Activated T-helper 17 cell treated with anti-CD3 and anti-CD28 coated beads, Interleukin-2, amount 50 U/mL, for 72 hours (primary cell): ENCODE measurements around the gene IL7R. TPM values are rescaled to one million over a fixed set of nuclear protein-coding genes. Genes with fewer than 3 reads are reported as not detected.
A peak's percentile ranks its signal among the peaks of the same experiment; 100 is the strongest.
"Not testable (repeated sequence)": the region's sequence is repeated elsewhere in the genome, so short reads cannot be mapped to it uniquely, and the experiment has no call there.

Experiments
- ATAC-seq: fragments of 150-1000 bp; cut with Tn5 transposase; replicated peaks from 2 replicates; pipeline ENCODE4 v1.10.0; 2021; ENCODE audit warnings: mild to moderate bottlenecking, moderate library complexity
- H3K27ac Mint-ChIP-seq: one replicate; pipeline ENCODE4 v1.8.0; 2022; ENCODE audit warnings: mixed read lengths
- H3K27me3 Mint-ChIP-seq: one replicate; pipeline ENCODE4 v1.8.0; 2022; ENCODE audit warnings: mixed read lengths
- H3K36me3 Mint-ChIP-seq: one replicate; pipeline ENCODE4 v1.8.0; 2022; ENCODE audit warnings: low read depth, mild to moderate bottlenecking, mixed read lengths
- H3K4me1 Mint-ChIP-seq: one replicate; pipeline ENCODE4 v1.8.0; 2022; ENCODE audit warnings: mixed read lengths
- H3K4me3 Mint-ChIP-seq: one replicate; pipeline ENCODE4 v1.8.0; 2022; ENCODE audit warnings: mild to moderate bottlenecking, mixed read lengths
- H3K9me3 Mint-ChIP-seq: one replicate; pipeline ENCODE4 v1.8.0; 2022; ENCODE audit warnings: mixed read lengths
- total RNA-seq, 2 donors: library from RNA; stranded (reverse); gene quantifications; one replicate each; pipeline ENCODE4 v1.2.3, GENCODE V29; 2022

The IL7R gene
- total RNA-seq, 2 donors from 2014 or later: 162 to 203 TPM

DNA sequence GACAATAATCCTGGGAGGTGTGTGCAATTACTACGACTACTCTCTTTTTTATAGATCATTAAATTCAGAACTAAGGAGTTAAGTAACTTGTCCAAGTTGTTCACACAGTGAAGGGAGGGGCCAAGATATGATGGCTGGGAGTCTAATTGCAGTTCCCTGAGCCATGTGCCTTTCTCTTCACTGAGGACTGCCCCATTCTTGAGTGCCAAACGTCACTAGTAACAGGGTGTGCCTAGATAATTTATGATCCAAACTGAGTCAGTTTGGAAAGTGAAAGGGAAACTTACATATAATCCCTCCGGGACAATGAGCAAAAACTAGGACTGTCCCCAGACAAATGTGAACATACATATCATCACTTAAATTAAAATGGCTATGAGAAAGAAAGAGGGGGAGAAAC lies 20.2 kb downstream of the IL7R start:
- Mint-ChIP-seq H3K27ac (peak overlapping the region; percentile 71), H3K36me3 (peaks cover 78% of the 10 kb centered on the region), H3K4me3 (peak overlapping the region; percentile 45), H3K4me1 (peaks cover 38% of the 10 kb centered on the region), H3K27me3 (no peaks in the 10 kb centered on the region), H3K9me3 (peaks cover 16% of the 10 kb centered on the region)
- peak; percentile 51 for ATAC-seq

DNA sequence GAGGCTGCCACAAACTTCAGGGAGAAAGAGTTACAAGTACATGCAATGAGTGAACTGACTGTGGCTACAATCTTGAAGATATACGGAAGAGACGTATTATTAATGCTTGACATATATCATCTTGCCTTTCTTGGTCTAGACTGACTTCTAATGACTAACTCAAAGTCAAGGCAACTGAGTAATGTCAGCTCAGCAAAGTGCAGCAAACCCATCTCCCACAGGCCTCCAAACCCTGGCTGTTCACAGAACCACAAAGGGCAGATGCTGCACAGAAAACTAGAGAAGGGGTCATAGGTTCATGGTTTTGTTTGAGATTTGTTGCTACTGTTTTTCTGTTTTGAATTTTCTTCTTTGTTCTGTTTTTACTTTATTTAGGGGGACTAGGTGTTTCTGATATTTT lies 21.0 kb downstream of the IL7R start:
- peaks cover 38% of the 10 kb centered on the region for H3K4me1 Mint-ChIP-seq
- peak overlapping the region; percentile 71 for H3K27ac Mint-ChIP-seq
- ATAC-seq: peak; percentile 63
- H3K9me3 Mint-ChIP-seq: peaks cover 19% of the 10 kb centered on the region
- no peaks in the 10 kb centered on the region for H3K27me3 Mint-ChIP-seq
- peaks cover 71% of the 10 kb centered on the region for H3K36me3 Mint-ChIP-seq
- H3K4me3 Mint-ChIP-seq: peak overlapping the region; percentile 45

DNA sequence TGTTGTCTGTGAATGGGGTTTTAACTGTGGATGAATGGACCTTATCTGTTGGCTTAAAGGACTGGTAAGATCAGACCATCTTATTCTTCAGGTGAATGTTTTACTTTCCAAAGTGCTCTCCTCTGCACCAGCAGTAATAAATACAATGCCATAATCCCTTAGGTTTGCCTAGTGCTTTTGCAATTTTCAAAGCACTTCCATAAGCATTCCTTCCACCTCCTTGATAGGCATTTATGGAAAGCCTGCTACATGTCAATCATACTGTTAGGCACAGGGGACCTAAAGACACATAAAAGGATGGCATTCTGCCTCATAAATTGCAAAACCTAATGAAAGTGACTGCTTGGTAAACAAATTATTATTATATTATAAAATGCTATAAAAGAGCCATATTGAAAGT lies 21.4 kb downstream of the IL7R start:
- Mint-ChIP-seq H3K9me3 (peaks cover 19% of the 10 kb centered on the region), H3K4me1 (peaks cover 39% of the 10 kb centered on the region), H3K27ac (peak overlapping the region; percentile 71), H3K4me3 (peak overlapping the region; percentile 45), H3K36me3 (peaks cover 66% of the 10 kb centered on the region), H3K27me3 (no peaks in the 10 kb centered on the region)
- ATAC-seq: no peak

DNA sequence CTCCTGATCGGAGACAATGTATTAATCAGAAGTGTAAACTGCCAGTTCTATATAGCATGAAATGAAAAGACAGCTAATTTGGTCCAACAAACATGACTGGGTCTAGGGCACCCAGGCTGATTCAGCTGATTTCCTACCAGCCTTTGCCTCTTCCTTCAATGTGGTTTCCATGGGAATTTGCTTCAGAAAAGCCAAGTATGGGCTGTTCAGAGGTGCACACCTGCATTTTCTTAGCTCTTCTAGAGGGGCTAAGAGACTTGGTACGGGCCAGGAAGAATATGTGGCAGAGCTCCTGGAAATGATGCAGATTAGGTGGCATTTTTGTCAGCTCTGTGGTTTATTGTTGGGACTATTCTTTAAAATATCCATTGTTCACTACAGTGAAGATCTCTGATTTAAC lies 22.4 kb downstream of the IL7R start:
- Mint-ChIP-seq H3K27me3 (no peaks in the 10 kb centered on the region), H3K36me3 (peaks cover 56% of the 10 kb centered on the region), H3K4me1 (peaks cover 47% of the 10 kb centered on the region), H3K27ac (no peak overlapping the region), H3K4me3 (no peak overlapping the region), H3K9me3 (peaks cover 21% of the 10 kb centered on the region)
- no peak for ATAC-seq

DNA sequence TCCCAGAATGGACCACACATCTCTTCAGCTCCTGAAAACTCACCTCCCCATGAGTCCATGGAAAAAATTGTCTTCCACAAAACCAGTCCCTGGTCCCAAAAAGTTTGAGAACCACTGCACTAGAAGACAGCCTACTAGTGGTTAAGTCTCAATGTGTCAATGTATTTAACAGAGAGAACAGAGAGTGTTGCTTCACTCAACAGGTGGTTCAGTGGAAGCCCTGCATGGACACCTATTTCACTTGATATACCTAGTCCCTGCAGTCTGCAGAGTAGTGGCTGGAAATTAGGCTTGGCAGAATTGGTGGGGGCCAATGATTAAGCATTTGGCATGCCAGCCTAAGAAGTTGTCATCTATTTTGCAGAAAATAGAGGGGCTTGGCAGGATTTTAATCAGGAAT lies 23.0 kb downstream of the IL7R start:
- Mint-ChIP-seq H3K27ac (no peak overlapping the region), H3K36me3 (peaks cover 51% of the 10 kb centered on the region), H3K4me3 (no peak overlapping the region), H3K27me3 (no peaks in the 10 kb centered on the region), H3K4me1 (peaks cover 45% of the 10 kb centered on the region), H3K9me3 (peaks cover 17% of the 10 kb centered on the region)
- no peak for ATAC-seq

DNA sequence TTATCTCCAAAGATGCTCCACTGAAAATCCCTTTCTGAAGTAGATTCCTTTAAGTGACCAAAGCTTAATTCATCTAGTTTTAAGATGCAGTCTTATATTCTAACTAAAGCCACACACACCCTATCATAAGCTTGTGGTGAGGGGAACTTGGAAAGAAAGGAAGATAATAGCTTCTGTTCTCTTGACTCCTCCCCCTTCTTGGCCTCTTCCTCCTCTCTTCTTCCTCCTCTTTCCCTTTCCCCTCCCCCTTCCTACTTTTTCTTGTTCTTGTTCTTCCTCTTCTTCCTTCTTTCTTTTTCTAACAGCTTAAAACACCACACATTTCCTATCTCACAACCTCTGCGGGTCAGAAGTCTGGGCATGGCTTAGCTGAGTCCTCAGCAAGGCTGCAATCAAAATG lies 23.5 kb downstream of the IL7R start:
- Mint-ChIP-seq H3K36me3 (peaks cover 46% of the 10 kb centered on the region), H3K9me3 (peaks cover 16% of the 10 kb centered on the region), H3K27ac (peak overlapping the region; percentile 48), H3K4me1 (peaks cover 45% of the 10 kb centered on the region), H3K4me3 (peak overlapping the region; percentile 7), H3K27me3 (no peaks in the 10 kb centered on the region)
- ATAC-seq: no peak

DNA sequence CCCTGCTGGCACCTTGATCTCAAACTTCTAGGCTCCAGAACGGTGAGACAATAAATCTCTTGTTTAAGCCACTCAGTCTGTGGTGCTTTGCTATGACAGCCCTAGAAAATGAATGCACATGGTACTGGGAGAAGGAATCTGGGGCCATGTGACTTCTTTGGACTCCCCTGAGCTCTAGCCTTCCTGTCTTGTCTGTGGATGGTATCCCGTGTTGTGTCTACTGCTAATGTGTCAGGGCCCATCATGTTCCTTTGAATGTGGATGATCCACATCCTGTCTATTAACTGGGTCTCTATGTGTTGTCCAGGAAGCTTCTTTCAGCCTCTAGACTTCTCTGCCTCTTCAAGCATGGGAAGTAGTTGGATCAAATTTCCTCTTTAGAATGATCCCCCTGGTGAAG lies 25.1 kb downstream of the IL7R start:
- Mint-ChIP-seq H3K9me3 (peaks cover 10% of the 10 kb centered on the region), H3K4me1 (peaks cover 38% of the 10 kb centered on the region), H3K4me3 (no peak overlapping the region), H3K36me3 (peaks cover 30% of the 10 kb centered on the region), H3K27ac (peak overlapping the region; percentile 72), H3K27me3 (no peaks in the 10 kb centered on the region)
- no peak for ATAC-seq

DNA sequence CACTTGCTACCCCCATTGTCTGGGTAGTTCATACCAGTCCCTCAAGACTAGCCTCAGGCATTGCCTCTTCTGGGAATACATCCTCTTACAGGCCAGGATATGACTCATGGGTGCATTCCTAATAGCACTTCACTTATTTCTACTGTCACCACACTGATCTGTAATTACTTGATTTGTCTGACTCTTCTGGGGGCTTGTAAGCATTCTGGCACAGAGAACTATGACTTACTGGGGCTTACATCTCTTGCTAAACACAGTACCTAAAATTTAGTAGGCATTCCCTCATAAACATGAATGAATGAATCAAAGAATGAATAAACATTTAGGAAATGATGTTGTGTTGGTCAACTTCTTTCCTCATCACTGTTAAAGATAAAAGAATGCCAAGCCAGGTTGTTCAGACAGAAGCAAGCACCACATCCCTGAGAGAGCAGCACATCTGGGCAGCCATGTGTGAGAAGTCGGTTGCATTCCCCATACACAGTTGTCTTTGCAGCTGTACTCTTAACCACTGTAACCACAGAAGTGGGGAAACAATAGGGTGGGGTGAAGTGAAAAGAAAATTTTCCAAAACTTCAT lies 27.6 kb downstream of the IL7R start:
- Mint-ChIP-seq H3K4me1 (peaks cover 25% of the 10 kb centered on the region), H3K27ac (peak overlapping the region; percentile 72), H3K27me3 (no peaks in the 10 kb centered on the region), H3K9me3 (peaks cover 10% of the 10 kb centered on the region), H3K4me3 (peak overlapping the region; percentile 42), H3K36me3 (peaks cover 5% of the 10 kb centered on the region)
- ATAC-seq: peak; percentile 88

DNA sequence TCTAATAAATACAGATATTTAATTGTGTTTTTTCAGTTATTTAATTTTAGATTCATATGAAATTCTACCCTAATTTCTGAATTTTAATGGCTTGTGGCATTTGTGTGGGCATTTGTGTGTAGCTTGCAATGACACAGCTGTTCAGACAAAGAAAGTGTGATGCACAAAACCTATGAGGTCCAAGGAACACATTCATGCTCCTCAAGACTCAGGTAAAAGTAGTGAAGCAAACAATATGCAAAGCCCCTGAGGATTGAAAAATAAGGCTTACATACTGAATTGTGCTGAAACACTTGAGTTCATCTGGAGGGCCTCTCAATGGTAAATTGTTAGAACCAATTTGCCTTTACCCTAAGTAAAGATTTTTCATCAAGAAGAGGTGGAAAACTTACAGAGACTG lies 28.1 kb downstream of the IL7R start:
- no peak for ATAC-seq
- Mint-ChIP-seq H3K27ac (peak overlapping the region; percentile 72), H3K4me3 (peak overlapping the region; percentile 42), H3K4me1 (peaks cover 21% of the 10 kb centered on the region), H3K9me3 (peaks cover 10% of the 10 kb centered on the region), H3K36me3 (peaks cover under 1% of the 10 kb centered on the region), H3K27me3 (no peaks in the 10 kb centered on the region)

DNA sequence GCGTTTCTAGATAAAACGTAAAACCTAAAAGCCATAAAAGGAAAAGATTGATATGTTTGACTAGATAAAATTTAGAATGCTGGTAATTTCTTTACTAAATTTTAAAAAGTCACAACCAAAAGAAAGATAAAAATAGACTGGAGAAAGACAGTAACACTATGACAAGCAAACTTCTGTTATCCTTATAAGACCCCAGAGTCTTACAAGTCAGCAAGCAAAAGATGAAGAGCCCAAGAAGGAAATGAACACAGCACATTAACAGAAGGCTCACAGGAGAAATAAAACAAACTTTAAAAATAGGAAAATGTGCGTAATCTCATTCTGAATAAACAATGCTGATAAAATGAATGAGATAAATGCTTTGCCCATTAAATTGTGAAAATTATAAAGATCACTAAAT lies 29.7 kb downstream of the IL7R start:
- Mint-ChIP-seq H3K9me3 (peaks cover 7% of the 10 kb centered on the region), H3K4me3 (no peak overlapping the region), H3K4me1 (peaks cover 16% of the 10 kb centered on the region), H3K27me3 (no peaks in the 10 kb centered on the region), H3K36me3 (no peaks in the 10 kb centered on the region), H3K27ac (no peak overlapping the region)
- ATAC-seq: no peak

DNA sequence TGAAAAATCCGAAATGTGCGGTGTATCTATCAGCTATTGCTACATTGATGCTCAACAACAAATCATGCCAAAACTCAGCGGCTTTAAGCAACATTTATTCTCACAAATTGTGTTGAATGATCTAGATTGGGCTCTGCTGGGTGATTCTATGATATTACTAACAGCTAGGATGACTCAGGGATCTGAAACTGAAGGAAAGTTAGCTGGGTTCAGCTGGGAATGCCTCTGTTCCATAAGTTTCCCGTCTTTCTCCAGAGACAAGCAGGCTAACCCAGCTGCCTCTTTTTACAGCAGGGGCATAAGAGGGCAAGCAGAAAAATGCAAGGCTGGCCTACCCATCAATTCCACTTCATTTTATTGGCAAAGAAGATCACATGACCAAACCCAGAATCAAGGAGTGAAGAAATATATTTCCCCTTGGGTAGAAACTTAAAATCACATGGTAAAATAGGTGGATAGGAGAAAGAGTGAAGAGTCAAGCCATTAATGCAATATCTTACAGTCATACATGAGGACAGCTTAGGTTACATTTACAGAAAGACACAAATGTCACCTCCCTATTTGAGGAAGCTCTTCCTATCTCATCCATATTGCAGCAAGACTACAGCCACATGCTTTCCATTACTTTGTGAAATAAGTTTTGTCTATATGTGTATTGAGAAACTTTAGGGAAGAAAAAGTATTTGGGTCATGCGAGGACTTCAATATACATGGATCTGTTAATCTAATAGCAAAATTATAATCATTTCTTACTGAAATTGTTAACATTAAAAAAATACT lies 30.8 kb downstream of the IL7R start:
- Mint-ChIP-seq H3K9me3 (peaks cover 5% of the 10 kb centered on the region), H3K27ac (no peak overlapping the region), H3K27me3 (no peaks in the 10 kb centered on the region), H3K36me3 (no peaks in the 10 kb centered on the region), H3K4me3 (no peak overlapping the region), H3K4me1 (peaks cover 16% of the 10 kb centered on the region)
- ATAC-seq: no peak

DNA sequence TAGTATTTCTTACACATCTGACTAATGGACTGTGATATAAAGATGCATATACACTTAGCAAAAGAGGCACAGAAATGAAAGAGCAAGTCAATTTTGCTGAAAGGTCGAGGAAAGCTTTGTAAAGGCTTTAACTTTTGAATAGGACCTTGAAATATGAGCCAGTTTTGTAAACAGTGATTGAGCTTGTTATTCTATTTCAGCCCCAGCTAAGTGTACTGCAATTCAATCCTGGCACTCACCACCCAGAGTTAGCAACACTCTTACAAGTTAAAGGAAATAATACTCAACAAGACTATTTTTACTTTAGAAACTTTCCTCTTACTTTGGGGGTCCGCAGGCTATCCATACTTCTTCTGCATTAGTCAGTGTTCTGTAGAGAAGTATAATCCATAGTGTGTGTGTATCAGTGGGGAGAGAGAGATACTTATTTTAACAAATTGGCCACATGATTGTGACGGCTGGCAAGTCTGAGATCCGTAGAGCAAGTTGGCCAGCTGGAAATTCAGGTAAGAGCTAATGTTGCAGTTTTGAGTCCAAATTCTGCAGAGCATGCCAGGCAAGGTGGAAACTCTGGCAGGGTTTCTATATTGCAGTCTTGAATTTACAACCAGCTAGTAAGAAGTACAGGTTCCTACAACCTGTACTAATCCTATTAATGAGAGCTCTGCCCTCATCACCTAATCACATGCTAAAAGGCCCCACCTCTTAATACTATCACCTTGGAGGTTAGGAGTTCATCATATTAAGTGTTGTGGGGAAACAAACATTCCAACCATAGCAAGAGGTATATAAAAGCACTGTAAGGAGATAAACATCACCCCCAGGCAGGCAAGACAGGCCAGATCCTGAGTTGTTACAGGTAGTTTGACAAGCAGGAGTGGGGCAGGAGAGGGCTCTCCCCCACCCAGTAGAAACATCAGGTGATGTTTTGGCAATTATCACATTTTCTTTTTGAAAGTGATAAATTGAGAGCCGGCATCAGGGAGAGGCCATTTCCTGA lies 33.6 kb downstream of the IL7R start:
- no peaks in the 10 kb centered on the region for H3K27me3 Mint-ChIP-seq
- H3K4me3 Mint-ChIP-seq: no peak overlapping the region
- H3K27ac Mint-ChIP-seq: no peak overlapping the region
- no peaks in the 10 kb centered on the region for H3K9me3 Mint-ChIP-seq
- no peaks in the 10 kb centered on the region for H3K4me1 Mint-ChIP-seq
- H3K36me3 Mint-ChIP-seq: no peaks in the 10 kb centered on the region
- ATAC-seq: no peak

DNA sequence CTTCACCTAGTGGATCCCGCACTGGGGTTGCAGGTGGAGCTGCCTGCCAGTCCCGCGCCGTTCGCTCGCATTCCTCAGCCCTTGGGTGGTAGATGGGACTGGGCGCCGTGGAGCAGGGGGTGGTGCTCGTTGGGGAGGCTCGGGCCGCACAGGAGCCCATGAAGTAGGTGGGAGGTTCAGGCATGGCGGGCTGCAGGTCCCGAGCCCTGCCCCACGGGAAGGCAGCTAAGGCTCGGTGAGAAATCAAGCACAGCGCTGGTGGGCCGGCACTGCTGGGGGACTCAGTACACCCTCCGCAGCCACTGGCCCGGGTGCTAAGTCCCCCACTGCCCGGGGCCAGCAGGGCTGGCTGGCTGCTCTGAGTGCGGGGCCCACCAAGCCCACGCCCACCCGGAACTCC lies 36.1 kb downstream of the IL7R start:
- not testable (repeated sequence) for H3K4me3 Mint-ChIP-seq, H3K9me3 Mint-ChIP-seq, H3K27ac Mint-ChIP-seq, ATAC-seq, H3K36me3 Mint-ChIP-seq, H3K4me1 Mint-ChIP-seq, H3K27me3 Mint-ChIP-seq

DNA sequence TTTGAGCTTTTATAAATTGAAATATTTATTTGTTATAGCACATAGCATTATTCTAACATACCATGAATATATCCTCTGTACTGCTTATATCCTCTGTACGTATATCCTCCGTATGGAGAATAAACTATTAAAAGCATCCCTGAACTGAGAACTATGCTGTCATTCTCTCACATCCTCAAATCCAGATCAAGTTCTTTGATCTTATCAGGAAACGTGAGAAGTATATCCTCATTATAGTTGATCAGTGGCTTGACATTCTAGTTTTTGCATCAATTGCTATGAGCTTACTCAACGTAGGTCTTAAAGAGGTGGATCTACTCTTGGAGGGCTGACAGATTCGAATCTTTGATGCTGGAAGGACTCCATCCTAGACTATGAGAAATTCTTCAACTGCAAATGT lies 37.4 kb downstream of the IL7R start:
- Mint-ChIP-seq H3K27ac (no peak overlapping the region), H3K27me3 (no peaks in the 10 kb centered on the region), H3K9me3 (no peaks in the 10 kb centered on the region), H3K36me3 (no peaks in the 10 kb centered on the region), H3K4me1 (peaks cover 10% of the 10 kb centered on the region), H3K4me3 (no peak overlapping the region)
- no peak for ATAC-seq
